ENCODE data around the gene GADD45B.
"Not testable (repeated sequence)": the region's sequence is repeated elsewhere in the genome, so short reads cannot be mapped to it uniquely, and the experiment has no call there.

Gene GADD45B

GRCh38 chr19:2490659-2491058 is 14.7 kb downstream of the GADD45B start:
- no peak for DNase-seq

- no peak for DNase-seq
Observed at GRCh38 chr19:2491130-2491801, 15.3 kb downstream of the GADD45B start.

- DNase-seq = no peak
Observed at GRCh38 chr19:2492870-2493269, 16.9 kb downstream of the GADD45B start.

- not testable (repeated sequence) for DNase-seq
Observed at GRCh38 chr19:2493448-2493847, 17.5 kb downstream of the GADD45B start.

GRCh38 chr19:2494084-2494446 is 18.1 kb downstream of the GADD45B start:
- DNase-seq = no peak

GRCh38 chr19:2494447-2495129 is 18.7 kb downstream of the GADD45B start:
- DNase-seq = no peak

GRCh38 chr19:2495130-2495641 is 19.3 kb downstream of the GADD45B start:
- DNase-seq = no peak

- no peak for DNase-seq
Observed at GRCh38 chr19:2495651-2496316, 19.9 kb downstream of the GADD45B start.

- DNase-seq = no peak
Observed at GRCh38 chr19:2497186-2497585, 21.3 kb downstream of the GADD45B start.

GRCh38 chr19:2500156-2500555 is 24.2 kb downstream of the GADD45B start:
- DNase-seq = no peak

GRCh38 chr19:2500841-2501261 is 24.9 kb downstream of the GADD45B start:
- peak; percentile 45 for DNase-seq

- DNase-seq = no peak
Observed at GRCh38 chr19:2503521-2504109, 27.7 kb downstream of the GADD45B start.

GRCh38 chr19:2506656-2507055 is 30.7 kb downstream of the GADD45B start:
- DNase-seq = not testable (repeated sequence)

GRCh38 chr19:2507109-2507508 is 31.2 kb downstream of the GADD45B start:
- no peak for DNase-seq

- no peak for DNase-seq
Observed at GRCh38 chr19:2509096-2509495, 33.2 kb downstream of the GADD45B start.

GRCh38 chr19:2511570-2511969 is 35.6 kb downstream of the GADD45B start:
- DNase-seq = no peak

GRCh38 chr19:2511991-2512390 is 36.1 kb downstream of the GADD45B start:
- no peak for DNase-seq

GRCh38 chr19:2512523-2513431 is 36.9 kb downstream of the GADD45B start:
- DNase-seq = no peak

- DNase-seq = no peak
Observed at GRCh38 chr19:2514981-2515518, 39.1 kb downstream of the GADD45B start.

- no peak for DNase-seq
Observed at GRCh38 chr19:2516727-2517126, 40.8 kb downstream of the GADD45B start.

- no peak for DNase-seq
Observed at GRCh38 chr19:2517881-2518601, 42.1 kb downstream of the GADD45B start.

Measured in DMS 273 treated with DMSO at 0.1 percent for 48 hours (cell line).